ENCODE results near the gene PCID2.

The PCID2 gene

DNA sequence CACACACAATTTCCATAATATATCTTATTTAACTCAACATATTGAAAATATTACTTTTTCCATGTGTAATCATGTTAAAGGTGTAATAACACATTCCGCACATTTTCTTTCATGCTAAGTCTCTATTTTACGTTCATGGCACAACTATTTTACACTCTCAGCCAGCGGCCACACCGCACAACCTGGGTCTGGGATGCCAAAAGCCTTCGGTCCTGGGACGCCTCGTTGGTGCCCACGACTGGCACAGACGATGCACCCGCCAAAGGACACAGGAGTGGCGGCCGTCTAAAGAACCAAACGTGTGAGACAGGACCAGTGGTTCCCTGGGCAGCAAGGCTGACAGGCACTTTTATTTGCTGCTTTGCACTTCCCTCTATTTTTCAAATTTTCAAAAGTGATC lies 60.1 kb downstream of the PCID2 start:
- DNase-seq, result no peak

DNA sequence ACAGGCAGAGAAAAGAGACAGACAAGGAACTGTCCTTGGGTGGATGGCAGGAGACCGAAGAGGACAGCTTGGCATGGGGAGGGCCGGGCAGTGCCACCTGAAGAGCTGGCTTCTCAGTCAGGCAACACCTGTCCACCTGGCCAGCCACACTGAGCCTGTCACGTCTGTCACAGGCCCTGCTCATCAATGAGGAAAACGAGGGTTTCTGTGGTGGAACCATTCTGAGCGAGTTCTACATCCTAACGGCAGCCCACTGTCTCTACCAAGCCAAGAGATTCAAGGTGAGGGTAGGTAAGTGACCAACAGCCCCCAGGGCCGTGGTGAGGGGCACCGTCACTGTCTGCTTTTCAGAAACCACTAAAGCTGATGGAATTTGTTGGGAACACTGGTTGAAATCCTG lies 61.3 kb downstream of the PCID2 start:
- no peak for DNase-seq

DNA sequence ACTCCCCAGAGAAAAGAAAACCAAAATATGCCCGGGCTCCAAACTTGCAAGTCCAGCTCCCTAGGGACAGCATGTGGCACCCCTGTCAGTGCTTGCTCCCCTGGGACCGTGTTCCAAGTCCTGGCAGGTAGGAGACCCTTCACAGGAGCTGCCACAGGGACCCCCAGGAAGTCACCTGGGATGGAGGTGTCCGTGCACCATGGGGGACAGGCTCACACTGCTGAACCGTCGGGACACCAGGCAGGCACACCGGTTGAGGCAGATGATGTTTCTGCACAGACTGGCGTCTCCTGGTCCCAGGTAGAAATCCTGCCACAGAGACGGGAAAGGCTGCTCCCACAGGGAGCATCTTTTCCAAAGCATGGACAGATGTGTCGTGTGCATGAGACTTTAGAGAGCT lies 61.7 kb downstream of the PCID2 start:
- no peak for DNase-seq

DNA sequence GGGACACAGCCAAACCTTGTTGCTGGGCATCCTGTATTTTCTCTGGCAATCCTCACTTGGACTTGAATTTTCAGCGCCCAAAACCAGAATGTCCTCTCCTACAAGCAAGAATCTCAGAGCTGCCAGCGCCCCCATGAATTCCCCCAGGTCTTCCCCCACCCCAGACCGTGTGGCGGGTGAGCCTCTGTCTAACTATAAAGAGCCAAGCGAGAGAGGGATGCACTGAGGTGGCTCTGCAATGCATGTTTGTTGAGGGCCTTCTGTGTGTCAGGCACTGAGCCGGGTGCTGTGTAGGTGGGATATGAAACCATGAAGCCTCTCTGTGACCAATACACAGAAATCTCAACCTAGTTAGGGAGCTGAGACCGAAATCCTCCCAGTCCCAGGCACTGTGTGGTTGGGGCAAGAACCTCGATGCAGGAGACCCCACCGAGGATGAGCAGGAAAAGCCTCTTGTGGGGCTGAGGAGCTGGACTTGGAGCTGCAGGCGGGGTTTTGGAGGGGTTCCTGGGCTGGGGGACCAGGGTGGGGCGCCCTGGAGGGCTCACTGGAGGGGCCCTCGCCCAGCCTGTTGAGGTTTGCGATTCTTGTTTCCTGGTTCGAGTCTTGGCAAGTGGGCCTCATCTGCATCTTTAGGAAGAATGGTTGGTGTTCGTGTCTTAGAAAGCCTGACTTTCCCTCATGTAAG lies 62.4 kb downstream of the PCID2 start:
- no peak for DNase-seq

DNA sequence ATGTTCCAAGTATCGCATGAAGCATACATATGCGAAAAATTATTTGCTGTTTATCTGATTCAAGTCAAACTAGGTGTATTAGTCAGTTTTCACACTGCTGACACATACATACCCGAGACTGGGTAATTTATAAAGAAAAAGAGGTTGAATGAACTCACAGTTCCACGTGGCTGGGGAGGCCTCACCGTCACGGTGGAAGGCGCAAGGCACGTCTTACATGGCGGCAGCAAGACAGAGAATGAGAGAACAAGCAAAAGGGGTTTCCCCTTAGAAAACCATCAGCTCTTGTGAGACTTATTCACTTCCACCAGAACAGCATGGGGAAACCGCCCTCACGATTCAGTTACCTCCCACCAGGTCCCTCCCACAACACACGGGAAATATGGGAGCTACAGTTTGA lies 63.0 kb downstream of the PCID2 start:
- DNase-seq, result no peak

DNA sequence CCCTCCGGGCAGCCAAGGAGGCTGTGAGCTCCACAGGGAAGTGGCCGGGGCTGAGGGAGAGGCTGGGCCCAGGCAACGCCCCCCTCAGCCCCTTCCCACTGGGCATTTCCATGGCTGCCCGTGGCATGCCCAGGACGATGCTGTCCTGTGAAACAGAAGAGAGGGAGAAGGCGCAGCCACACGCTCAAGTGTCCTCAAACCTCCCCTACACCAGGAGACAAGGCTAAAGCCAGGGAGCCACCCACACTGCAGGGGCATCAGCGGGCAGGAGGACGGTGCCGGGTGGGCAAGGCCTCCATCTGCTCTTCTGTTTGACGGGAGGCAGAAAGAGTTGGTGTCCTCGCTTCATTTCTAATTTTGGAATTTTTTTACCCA lies 64.2 kb downstream of the PCID2 start:
- no peak for DNase-seq

DNA sequence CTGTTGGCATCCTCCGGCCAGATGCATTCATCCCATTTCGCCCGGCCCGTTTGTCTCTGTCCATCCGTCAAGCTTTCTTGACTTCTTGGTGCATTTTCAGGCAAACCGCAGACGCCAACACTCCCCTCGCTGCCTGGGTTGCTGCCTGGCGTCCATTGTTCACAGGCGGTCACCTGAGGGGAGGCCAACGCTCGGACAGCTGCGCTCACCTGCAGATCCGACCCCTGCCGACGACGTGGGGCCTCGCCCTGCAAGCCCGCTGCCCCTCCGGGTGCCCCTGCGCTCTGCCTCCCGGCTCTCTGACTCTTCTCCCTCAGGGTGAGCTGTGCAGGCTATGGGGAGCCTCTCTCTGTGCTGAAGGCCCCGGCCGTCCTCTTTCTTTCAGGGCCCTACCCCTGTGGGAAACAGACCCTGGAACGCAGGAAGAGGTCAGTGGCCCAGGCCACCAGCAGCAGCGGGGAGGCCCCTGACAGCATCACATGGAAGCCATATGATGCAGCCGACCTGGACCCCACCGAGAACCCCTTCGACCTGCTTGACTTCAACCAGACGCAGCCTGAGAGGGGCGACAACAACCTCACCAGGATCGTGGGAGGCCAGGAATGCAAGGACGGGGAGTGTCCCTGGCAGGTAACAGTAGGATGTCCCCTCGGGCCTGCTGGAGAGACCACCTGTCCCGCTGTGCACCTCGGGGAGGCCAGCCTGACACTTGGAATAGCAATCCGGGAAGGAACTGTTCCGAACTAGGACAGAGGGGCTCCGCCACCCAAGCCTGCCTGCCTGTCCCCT lies 64.8 kb downstream of the PCID2 start:
- DNase-seq, result no peak

DNA sequence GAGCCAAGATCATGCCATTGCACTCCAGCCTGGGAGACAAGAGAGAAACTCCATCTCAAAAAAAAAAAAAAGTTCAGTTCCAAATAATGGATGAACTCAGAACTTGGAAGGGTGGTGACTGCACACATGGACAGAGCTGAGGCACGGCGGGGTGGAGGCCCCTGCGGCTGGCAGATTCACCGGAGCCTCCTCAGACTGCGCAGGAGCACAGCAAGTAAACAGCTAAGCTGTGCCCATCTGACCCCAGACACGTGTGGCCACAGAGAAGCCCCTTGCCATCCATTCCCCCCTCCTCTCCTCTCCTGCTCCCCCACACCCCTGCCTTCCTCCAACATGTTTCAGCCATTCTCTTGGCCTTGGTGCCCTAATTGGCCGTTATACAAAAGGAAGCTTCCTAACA lies 65.6 kb downstream of the PCID2 start:
- DNase-seq, result no peak

DNA sequence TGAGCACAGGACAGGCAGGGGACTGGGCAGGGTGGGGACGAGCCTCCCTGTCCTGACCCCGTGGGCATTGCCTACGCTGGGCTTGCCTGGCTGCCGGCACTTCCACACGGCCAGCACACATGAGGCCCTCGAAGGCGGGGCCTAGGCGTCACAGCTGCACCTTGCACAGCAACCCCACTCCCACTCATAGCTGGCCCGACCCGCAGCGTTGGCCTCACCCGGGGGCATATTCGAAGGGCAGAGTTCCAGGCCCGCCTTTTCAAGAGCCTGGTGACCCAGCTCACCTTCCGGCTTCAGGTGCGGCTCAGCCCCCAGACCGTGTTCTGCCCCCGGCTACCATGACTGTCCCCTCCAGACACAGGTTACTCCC lies 66.9 kb downstream of the PCID2 start:
- no peak for DNase-seq

DNA sequence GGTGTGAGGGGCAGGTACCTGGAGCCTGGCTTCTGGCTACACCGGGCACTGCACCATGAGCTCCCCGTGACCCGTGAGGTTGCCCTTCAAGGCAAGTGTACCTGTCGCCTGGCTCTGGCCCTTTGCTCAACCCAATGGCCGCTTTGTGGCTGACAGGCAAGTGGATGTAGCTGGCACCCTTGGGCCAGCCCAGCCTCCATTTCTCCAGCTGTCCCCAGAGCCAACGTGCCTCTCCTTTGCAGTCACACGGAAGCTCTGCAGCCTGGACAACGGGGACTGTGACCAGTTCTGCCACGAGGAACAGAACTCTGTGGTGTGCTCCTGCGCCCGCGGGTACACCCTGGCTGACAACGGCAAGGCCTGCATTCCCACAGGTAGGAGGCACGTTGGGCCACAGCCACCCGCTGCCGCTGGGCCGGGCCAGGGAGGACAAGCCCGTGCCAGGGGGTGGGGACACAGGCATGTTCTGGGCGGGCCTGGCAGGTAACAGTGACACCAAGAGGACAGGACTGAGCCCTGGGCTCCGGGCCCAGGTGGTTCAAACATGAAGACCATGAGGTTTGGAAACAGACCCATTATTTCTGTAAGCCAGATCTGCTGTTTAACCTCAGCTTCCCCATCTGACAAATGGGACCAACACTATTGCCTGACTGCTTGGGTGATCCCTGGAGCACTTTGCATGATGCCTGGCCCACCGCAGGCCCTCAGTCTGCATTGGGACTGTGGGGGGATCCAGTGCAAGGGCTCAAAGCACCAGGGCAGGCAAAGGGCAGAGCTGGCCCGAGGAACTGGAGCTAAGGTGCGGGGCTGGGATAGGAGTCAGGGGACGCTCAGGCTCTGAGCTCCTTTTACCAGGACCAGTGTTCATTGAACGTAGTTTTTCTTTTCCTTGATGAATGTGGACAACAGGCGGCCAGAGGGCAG lies 67.5 kb downstream of the PCID2 start:
- no peak for DNase-seq

DNA sequence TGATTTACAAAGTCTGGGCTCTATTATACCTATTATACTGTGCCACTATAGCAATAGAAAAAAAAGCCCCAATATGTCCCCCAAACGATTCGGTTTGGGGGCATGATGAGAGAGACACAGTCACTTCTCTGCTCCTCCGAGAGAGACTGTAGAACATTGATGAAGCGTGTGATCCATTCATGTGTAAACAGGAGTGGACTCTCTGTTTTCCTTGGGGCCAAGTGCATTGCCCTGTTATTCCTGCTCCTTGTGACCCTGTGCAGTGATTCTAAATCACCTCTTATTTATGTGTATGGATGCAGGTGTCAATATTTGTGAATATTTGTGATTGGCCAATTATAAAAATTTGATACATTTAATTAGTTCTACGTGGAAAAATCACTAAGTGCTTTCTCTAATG lies 68.9 kb downstream of the PCID2 start:
- no peak for DNase-seq

DNA sequence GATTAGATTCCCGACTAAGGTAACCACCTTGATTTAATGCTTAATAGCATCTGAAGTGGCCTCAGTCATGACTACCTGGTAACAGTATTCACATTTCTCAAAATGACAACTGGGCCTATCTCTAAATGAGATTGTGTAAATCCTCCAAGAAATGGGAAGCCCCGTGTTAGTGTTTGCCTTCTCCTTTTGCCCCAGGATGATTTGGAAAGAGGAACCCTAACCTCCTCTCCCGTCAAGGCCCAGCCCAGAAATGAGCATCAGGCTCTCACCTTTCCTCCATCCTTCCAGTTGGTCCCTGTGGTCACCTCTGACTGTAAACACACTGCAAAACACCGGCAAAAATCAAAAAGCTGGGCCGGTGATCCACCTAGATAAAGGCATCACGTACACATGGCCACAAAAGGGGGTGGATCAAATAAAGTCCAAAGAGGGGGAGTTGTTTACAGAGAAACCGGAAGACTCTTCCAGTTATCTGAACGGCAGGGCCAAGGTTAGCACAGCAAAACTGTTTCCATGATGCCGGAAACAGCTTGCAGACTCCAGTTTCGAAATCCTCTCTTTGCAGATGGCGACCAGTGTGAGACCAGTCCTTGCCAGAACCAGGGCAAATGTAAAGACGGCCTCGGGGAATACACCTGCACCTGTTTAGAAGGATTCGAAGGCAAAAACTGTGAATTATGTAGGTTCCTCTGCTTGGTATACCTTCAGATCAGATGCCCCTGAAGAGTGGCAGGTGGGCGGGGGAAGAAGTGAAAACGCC lies 69.5 kb downstream of the PCID2 start:
- no peak for DNase-seq

DNA sequence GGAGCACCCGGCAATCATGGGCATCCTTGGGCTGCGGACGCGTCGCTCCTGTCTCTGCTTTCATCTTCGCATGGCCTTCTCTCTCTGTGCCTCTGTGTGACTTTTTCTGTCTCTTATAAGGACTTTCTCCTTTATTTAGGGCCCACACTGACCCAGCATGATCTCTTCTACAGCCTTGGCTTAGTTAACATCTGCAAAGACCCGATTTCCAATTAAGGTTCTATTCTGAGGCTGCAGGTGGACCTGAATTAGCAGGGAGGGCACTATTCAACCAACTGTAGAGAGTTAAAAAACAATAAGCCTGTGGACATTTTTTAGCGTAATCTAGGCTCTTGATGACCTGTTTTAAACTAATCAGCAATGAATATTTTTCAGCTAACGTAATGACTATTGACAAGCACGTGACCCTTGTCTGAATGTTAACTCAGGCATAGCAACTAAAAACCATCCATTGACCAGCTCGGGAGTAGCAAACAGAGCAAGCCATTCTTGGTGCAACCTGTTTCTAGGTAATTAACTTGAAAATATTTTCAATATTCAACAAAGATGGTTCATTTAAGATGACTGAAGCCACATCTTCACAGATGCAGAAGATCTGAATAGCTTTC lies 70.7 kb downstream of the PCID2 start:
- no peak for DNase-seq

DNA sequence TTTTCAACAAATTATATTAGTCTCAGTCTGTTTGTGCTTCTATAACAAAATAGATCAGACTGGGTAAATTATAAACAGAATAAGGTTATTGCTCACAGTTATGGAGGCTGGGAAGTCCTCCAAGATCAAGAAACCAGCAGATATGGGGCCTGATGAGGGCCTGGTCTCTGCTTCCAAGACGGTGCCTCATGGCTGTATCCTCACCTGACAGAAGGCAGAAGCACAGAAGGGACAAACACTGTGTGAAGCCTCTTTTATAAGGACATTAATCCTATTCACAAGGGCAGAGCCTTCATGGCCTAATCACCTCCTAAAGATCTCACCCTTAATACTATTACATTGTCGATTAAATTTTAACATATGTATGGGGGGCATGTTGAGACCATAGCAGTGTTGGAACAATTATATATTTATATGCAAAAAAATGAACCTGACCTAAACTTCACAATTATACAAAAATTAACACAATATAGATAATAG lies 73.1 kb downstream of the PCID2 start:
- DNase-seq, result no peak

DNA sequence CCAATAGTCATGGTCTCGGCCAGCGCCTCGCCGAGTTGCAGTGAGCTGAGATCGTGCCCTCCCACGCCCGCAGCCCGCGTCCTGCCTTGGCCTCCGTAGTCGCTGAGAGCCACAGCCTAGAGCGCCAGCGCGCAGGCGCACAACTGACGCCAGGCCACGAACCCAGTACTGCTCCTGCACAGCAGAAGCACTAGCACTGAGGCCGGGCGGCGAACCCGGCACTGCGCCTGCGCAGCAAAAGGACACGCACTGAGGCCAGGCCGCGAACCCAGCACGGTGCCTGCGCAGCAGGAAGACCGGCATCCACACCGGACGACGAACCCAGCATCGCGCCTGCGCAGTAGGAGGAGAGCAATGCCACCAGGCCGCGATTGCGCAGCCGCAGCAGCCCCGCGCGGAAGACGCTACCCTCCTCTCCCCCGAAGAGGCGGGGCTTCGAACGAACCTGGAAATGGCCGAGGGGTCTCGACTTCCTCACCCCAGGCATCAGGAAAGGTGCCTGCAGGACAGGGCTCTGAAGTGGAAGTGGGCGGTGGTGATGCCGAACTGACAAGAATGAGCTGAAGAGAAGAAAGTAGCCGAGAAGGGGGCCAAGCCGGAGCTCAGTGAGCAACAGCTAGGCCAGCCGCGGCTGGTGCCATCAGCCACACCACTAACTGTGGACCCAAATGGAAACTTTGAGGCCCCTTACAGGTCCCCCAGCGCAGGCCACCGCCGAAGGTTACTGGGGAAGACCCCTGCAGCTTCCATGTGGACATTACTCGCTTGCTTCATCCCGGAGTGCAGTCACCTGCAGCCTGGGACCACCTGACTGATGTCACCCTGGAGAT lies 78.3 kb downstream of the PCID2 start:
- no peak for DNase-seq

DNA sequence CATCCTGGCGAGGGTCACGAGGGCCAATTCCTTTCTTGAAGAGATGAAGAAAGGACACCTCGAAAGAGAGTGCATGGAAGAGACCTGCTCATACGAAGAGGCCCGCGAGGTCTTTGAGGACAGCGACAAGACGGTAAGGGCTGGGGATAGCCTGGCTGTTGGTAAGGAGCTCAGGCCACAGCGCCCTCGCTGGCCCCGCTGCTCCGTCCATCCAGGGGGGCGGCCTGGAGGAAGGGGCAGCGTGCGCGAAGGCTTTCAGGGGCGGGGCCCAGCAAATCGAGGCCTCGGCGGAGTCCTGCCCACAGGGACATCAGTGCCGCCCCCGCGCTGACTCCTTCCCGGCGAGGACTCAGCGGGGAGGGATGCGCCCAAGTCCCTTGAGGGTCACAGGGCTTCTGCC lies 79.0 kb downstream of the PCID2 start:
- DNase-seq, result no peak

Data from NCI-H187 treated with DMSO at 0.1 percent for 48 hours (cell line).